Left renal cortex interstitium (tissue), 4 donors: ENCODE measurements around the gene IFNE. TPM values are rescaled to one million over a fixed set of nuclear protein-coding genes. Genes with fewer than 3 reads are reported as not detected.
"Not testable (repeated sequence)": the region's sequence is repeated elsewhere in the genome, so short reads cannot be mapped to it uniquely, and the experiment has no call there.

ENCODE experiments used
- DNase-seq, 4 donors: peaks; one replicate each; pipeline ENCODE4 v3.0.0-alpha.2; 2013; ENCODE audit warnings: low read depth in 4 of 4, low spot score in 2 of 4, missing footprints in 1 of 4
- polyA plus RNA-seq, 4 donors: library from polyadenylated mRNA; unstranded; fragments of 120-200 nt; gene quantifications; one replicate each; pipeline ENCODE4 v1.2.1, GENCODE V29; 2013; ENCODE audit not compliant: insufficient read length in 4 of 4

IFNE gene
- polyA plus RNA-seq, 4 donors, result 0.33 to 0.53 TPM; not detected in 2

DNA sequence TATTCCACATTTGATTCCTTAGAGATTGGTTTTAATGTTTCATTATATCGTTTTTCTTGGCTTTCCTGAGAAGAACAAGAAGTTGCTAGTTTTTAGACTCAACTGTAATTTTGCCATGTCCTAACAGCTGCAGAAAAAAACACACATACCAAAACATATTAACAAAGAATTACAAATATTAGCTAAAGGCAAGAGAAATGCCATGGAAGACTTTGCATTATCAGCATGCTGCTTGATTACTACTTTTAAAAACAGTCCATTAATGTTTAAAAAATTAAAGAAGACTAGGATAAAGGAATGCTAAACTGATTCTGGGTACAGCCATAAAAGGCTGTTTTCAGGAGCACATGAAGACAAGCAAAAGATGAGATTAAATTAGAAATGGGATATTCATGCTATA is 20.5 kb upstream of the IFNE start:
- DNase-seq, result no peak

- DNase-seq, result no peak
Measured at GRCh38 chr9:21499912-21500311, 17.8 kb upstream of the IFNE start.

DNA sequence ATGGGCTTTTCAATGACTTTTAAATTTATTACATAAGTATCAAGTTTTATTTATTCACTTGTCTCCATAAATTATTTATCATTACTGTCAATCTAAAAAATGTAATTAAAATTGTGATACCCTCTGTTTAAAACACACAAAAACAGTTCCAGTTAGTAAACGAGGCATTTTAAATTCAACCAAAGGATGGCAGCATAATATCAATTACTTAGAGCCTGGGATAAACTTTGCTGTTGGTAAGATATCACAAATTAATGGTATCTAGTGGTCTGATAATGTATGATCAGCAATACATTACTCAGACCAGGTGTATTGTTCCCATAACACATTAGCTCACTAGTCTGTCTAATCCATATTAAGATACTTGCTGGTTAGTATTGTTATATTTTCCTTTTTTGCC is 9.6 kb upstream of the IFNE start:
- DNase-seq, result no peak

- DNase-seq, result no peak
Measured at GRCh38 chr9:21481470-21482056, 550 bp downstream of the IFNE start.

DNA sequence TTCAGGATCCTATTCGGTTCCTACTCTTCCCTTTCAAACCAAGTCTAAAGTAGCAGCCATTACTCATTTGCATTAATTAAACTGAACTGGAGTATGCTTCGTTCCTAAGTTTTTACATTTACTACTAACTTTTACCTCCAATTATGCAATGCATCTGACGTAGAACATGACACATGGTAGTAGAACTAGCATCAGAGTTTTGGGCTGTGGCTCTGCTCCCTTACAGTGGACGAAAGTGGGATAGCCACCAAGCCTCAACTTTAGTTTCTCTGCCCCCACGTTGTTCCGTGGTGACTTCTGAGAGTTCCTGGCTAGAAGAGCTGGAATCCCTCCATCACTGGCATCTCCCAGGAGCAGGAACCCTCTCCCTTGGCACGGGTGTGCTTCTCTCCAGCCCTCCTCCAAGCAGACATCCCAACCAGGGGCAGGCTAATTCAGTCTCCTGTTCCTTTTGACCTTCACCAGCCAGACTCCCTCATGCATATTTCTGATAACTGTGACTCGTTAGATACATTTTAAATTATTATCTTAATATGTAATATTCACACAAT is 2.9 kb downstream of the IFNE start:
- DNase-seq, result no peak

GRCh38 chr9:21477466-21477865 is 4.6 kb downstream of the IFNE start:
- DNase-seq, result no peak

- DNase-seq, result no peak
Measured at GRCh38 chr9:21473236-21473635, 8.9 kb downstream of the IFNE start.

- DNase-seq, result no peak
Measured at GRCh38 chr9:21470126-21470525, 12.0 kb downstream of the IFNE start.

- DNase-seq, result peak in 3 of 4 donors; percentile 7 to 32 (median 13)
Measured at GRCh38 chr9:21465859-21466518, 16.1 kb downstream of the IFNE start.

DNA sequence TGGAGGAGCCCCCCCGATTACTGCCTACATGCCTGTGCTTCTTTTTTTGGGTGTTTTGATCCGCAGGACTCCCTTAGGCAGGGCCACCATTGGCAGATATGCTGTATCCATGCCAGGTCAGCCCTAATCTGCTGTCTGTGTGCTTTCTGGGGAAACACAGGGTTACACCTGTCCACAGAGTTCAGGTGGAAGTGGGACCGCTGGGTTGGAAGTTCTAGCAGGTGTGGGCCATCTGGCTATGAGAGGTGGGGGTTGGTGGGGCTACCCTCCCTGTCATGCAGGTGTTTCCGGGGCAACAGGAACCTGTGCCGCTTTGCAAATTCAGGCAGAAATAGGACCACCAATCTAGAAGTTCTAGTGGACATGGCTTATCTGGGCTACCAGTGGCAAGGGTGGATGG is 17.0 kb downstream of the IFNE start:
- no peak for DNase-seq

DNA sequence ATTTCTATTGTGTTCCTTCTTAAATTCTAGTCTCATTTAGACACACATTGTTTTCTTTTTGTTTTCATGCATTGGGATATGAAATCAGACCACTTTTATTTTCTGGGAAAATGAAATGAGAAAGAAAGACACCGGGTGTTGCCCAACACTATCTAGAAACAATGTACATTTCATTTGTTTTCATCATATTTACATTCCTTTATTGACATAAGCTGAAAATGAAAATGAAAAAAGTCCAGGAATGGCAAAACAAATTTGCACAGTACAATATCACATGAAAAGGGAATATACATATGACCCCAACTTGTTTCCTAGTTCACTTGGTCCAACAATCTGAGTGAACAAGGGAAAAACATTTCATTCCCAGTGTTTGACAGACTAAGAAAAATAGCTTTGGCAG is 20.7 kb downstream of the IFNE start:
- no peak for DNase-seq

- no peak for DNase-seq
Measured at GRCh38 chr9:21455320-21455719, 26.8 kb downstream of the IFNE start.

GRCh38 chr9:21454149-21454548 is 28.0 kb downstream of the IFNE start:
- no peak for DNase-seq

DNA sequence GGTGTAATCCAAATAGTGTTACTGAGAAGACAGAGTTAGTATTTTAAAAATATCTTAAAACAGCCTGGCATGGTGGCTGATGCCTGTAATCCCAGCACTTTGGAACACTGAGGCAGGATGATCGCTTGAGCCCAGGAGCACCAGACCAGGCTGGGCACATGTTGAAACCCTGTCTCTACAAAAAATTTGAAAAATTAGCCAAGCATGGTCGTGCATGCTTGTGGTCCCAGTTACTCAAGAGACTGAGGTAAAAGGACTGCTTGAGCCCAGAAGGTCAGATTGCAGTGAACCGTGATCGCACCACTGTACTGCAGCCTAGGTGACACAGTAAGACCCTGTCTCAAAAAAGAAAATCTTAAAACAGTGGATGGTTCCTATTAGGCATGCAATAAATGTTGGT is 29.4 kb downstream of the IFNE start:
- no peak for DNase-seq

- no peak for DNase-seq
Measured at GRCh38 chr9:21450733-21451394, 31.2 kb downstream of the IFNE start.

- not testable (repeated sequence) for DNase-seq
Measured at GRCh38 chr9:21449312-21449711, 32.8 kb downstream of the IFNE start.

DNA sequence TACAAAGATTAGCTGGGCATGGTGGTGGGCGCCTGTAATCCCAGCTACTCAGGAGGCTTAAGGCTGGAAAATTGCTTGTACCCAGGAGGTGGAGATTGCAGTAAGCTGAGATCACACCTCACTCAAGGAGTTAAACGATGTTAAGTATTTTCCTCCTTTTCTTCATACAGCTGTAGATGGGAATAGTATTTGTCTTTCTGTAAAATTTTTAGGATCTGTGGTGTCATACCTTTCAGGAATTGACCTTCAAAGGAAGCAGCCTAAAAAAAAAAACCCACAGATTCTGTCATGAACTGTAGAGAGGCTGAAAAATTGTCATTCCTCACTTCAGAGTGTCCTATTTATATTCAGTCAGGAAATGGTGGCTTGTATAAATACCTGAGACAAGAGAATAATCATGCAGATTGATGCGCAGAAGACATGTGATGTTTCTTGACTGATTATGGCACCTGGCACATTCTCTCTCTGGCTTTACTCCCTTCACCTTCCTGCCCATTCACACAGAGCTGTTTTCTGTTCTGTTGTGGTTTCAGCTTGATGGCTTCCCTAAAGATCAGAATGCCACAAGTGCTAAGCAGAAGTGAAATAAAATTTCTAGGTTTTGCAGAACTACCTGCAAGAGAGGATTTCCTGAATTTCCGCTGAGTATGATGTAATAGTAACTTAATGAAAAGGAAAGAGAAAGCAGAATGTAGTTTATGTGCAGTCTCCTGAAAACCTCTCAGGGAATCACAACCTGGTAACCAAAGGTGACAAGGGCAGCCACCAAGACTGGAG is 38.1 kb downstream of the IFNE start:
- DNase-seq, result no peak

GRCh38 chr9:21440139-21440538 is 42.0 kb downstream of the IFNE start, which contains the start of gene IFNA1:
IFNA1 (plus strand) TSS chr9:21440439; CDS start chr9:21440508, 69 bp downstream.
- no peak for DNase-seq

GRCh38 chr9:21435015-21435383 is 47.1 kb downstream of the IFNE start:
- DNase-seq, result not testable (repeated sequence)

GRCh38 chr9:21434202-21435014 is 47.7 kb downstream of the IFNE start:
- DNase-seq, result no peak
